Natural killer cell (primary cell): ENCODE data around the gene STK32B. TPM values are rescaled to one million over a fixed set of nuclear protein-coding genes. Genes with fewer than 3 reads are reported as not detected.

Experiments
- ATAC-seq, 3 donors: fragments of 150-1000 bp in 2 of 3; fragments of 200-7000 bp in 1 of 3; cut with Tn5 transposase; 1 replicate in 1 of 3; 2 replicates in 2 of 3; pipeline ENCODE4 v1.10.0; 2021; ENCODE audit warnings: mild to moderate bottlenecking in 2 of 3, moderate library complexity in 2 of 3
- DNase-seq, 2 donors: peaks; one replicate each; pipeline versions ENCODE4 v3.0.0 to v3.0.0-alpha.2; 2013 to 2021; ENCODE audit warnings: mixed read lengths in 1 of 2
- H3K27ac ChIP-seq: one replicate; pipeline ENCODE4 v1.5.1; 2013; ENCODE audit warnings: mild to moderate bottlenecking, low read length
- H3K27me3 ChIP-seq: one replicate; pipeline ENCODE4 v1.6.1; 2013; ENCODE audit warnings: low read length; ENCODE audit not compliant: control insufficient read depth, insufficient read depth
- H3K36me3 ChIP-seq: one replicate; pipeline ENCODE4 v1.6.1; 2013; ENCODE audit warnings: low read length; ENCODE audit not compliant: control insufficient read depth, insufficient read depth
- H3K4me1 ChIP-seq: one replicate; pipeline ENCODE4 v1.6.1; 2013; ENCODE audit warnings: low read length; ENCODE audit not compliant: control insufficient read depth, insufficient read depth
- H3K4me3 ChIP-seq: one replicate; pipeline ENCODE4 v1.5.1; 2013; ENCODE audit warnings: low read length
- H3K9me3 ChIP-seq: one replicate; pipeline ENCODE4 v1.6.1; 2013; ENCODE audit warnings: low read length; ENCODE audit not compliant: control insufficient read depth, insufficient read depth
- H3K27ac Mint-ChIP-seq, 2 donors: one replicate each; pipeline ENCODE4 v1.8.0; 2022; ENCODE audit warnings: mild to moderate bottlenecking in 2 of 2, mixed read lengths in 2 of 2, moderate library complexity in 1 of 2
- H3K27me3 Mint-ChIP-seq, 2 donors: one replicate each; pipeline ENCODE4 v1.8.0; 2022; ENCODE audit warnings: low read depth in 2 of 2, mixed read lengths in 2 of 2
- H3K36me3 Mint-ChIP-seq: one replicate; pipeline ENCODE4 v1.8.0; 2022; ENCODE audit warnings: mixed read lengths
- H3K4me1 Mint-ChIP-seq, 2 donors: one replicate each; pipeline ENCODE4 v1.8.0; 2022; ENCODE audit warnings: mixed read lengths in 2 of 2
- H3K4me3 Mint-ChIP-seq: one replicate; pipeline ENCODE4 v1.8.0; 2022; ENCODE audit warnings: mild to moderate bottlenecking, moderate library complexity, mixed read lengths
- H3K9me3 Mint-ChIP-seq, 2 donors: one replicate each; pipeline ENCODE4 v1.8.0; 2022; ENCODE audit warnings: mixed read lengths in 2 of 2
- CTCF ChIP-seq: fragments of 200-600 bp; IDR thresholded peaks from one replicate; pipeline ENCODE4 v1.8.0; 2022; ENCODE audit warnings: antibody characterized with exemption
- WGBS: methylation state at CpG from one replicate; pipeline ENCODE4 v1.1.7; 2013; ENCODE audit warnings: missing lambda C conversion rate; ENCODE audit not compliant: insufficient coverage; 5-methylcytosine and 5-hydroxymethylcytosine counted together
- intact Hi-C: fragments of 100-400 bp; cut with micrococcal nuclease; formaldehyde crosslinking; loops from one replicate; pipeline ENCODE4 v1.14.2; 2022
- total RNA-seq, 4 donors: library from RNA; stranded (reverse); fragments of 120-200 nt in 1 of 4; gene quantifications; one replicate each; pipeline versions ENCODE4 v1.2.3 to v1.2.4, GENCODE V29; 2013 to 2022

Gene STK32B
- total RNA-seq, 3 donors from 2014 or later (not counting 1 experiment from before 2014, with no cell fraction given) = 0.32 to 0.33 TPM; not detected in 1

GRCh38 chr4:5517372-5517771 lies 466.1 kb downstream of the STK32B start:
- no peaks in the 10 kb centered on the region for H3K4me1 Mint-ChIP-seq
- intact Hi-C loops = no loop called here
- DNase-seq (no peak), ATAC-seq (no peak)
- no peak for TF ChIP-seq CTCF
- Histone ChIP-seq H3K27me3 (no peaks in the 10 kb centered on the region), H3K4me3 (no peak overlapping the region), H3K36me3 (no peaks in the 10 kb centered on the region), H3K4me1 (no peaks in the 10 kb centered on the region), H3K27ac (no peak overlapping the region), H3K9me3 (no peaks in the 10 kb centered on the region)
- 91% methylated on average over 4 of the region's 4 CpGs for WGBS
- peaks cover 0 to 2% of the 10 kb centered on the region in 2 donors for H3K9me3 Mint-ChIP-seq
- no peaks in the 10 kb centered on the region for H3K36me3 Mint-ChIP-seq
- no peaks in the 10 kb centered on the region for H3K27me3 Mint-ChIP-seq
- H3K4me3 Mint-ChIP-seq = no peak overlapping the region
- no peak overlapping the region for H3K27ac Mint-ChIP-seq

GRCh38 chr4:5524446-5525299 lies 473.4 kb downstream of the STK32B start:
- peaks cover 0 to 8% of the 10 kb centered on the region in 2 donors for H3K27me3 Mint-ChIP-seq
- H3K9me3 Mint-ChIP-seq = peaks cover 0 to 2% of the 10 kb centered on the region in 2 donors
- Histone ChIP-seq H3K27ac (no peak overlapping the region), H3K27me3 (no peaks in the 10 kb centered on the region), H3K4me1 (no peaks in the 10 kb centered on the region), H3K4me3 (no peak overlapping the region), H3K36me3 (no peaks in the 10 kb centered on the region), H3K9me3 (no peaks in the 10 kb centered on the region)
- no peak for DNase-seq
- WGBS = 83% methylated on average over 5 of the region's 5 CpGs
- no peak overlapping the region for H3K4me3 Mint-ChIP-seq
- no peaks in the 10 kb centered on the region for H3K4me1 Mint-ChIP-seq
- H3K36me3 Mint-ChIP-seq = no peaks in the 10 kb centered on the region
- H3K27ac Mint-ChIP-seq = no peak overlapping the region
- intact Hi-C loops = no loop called here
- TF ChIP-seq CTCF = no peak
- ATAC-seq = no peak

GRCh38 chr4:5526080-5526846 lies 475.0 kb downstream of the STK32B start:
- Mint-ChIP-seq H3K36me3 (no peaks in the 10 kb centered on the region), H3K27ac (no peak overlapping the region), H3K4me1 (no peaks in the 10 kb centered on the region), H3K27me3 (peaks cover 0 to 8% of the 10 kb centered on the region in 2 donors), H3K4me3 (no peak overlapping the region), H3K9me3 (no peaks in the 10 kb centered on the region)
- Histone ChIP-seq H3K4me3 (no peak overlapping the region), H3K4me1 (no peaks in the 10 kb centered on the region), H3K27me3 (no peaks in the 10 kb centered on the region), H3K27ac (no peak overlapping the region), H3K9me3 (no peaks in the 10 kb centered on the region), H3K36me3 (no peaks in the 10 kb centered on the region)
- whole genome bisulfite sequencing = 73% methylated on average over 2 of the region's 3 CpGs
- intact Hi-C loops = no loop called here
- DNase-seq = no peak
- TF ChIP-seq CTCF = no peak
- no peak for ATAC-seq
